NCI-H446 (cell line): ENCODE data around the gene VPS26C.
A peak's percentile ranks its signal among the peaks of the same experiment; 100 is the strongest.

Experiments
- DNase-seq, 2 experiments: peaks; one replicate each; lab custom pipeline; 2025; lab: John Stamatoyannopoulos, UW

Gene VPS26C

DNA sequence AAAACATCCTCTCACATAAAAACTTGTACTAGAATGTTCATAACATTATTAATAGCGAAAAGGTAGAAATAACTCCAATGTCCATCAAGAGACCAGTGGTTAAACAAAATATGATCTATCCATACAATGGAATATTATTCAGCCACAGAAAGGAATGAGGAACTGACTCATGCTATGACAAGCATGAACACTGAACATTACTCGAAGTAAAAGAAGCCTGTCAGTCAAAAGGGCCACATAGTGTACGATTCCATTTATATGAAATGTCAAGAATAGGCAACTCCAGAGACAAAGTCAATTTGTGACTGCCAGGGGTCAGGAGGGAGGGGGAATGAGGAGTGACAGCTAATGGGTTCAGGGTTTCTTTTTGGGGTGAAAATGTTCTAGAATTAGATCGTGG is 2.3 kb downstream of the VPS26C start:
- DNase-seq = no peak

DNA sequence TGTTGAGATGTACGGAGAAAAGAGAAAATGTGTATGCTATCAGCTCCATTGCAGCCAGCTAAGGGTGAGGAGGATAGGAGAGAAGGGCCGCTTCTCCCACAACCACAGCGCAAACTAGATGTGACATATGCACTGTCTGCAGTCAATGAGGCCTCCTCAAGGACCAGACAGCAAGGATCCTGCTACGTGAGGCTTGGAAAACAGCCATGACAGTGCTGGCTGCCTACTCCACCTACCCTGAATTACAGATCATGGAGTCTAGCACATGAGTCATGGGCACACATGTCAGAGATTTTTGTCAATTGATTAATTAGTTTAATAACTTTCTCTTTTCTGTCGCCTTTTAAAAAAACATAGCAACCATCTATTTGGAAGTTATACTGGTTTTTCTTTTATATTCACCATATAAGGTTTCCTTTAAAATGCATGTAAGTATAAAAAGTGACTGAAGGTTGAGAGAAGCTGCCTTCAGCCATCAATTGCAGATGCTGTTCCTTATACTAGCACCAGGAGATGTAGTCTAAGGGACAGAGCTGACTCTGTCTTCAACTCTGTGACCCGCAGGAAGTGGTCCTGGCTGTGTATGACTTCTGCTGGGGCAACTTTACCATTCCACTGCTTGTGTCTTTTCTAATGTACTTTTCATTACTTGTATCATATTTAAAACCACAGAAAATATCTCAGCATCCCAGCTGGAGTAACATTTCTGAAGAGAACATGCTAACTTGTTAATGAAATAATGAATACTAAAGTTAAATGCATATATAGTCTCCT is 3.1 kb downstream of the VPS26C start:
- peak in 1 of 2 experiments; percentile 59 for DNase-seq

DNA sequence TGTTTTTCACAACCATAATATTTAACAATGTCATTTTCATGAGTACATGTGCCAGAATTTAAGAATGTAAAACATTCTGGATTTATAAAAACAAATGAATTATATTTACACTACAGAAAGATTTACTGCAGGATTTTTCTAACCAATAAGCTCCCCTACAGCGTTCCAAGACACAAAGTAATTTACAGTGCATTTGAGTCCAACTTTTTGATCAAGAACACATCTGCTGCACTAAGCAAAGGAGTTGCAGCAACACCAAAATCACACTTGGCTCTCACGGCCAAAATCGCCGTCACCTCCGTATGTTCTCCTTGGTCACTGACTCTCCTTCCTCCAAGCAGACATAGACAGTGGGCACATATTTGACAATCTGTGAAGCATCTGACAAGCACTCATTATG is 7.7 kb downstream of the VPS26C start:
- peak in 1 of 2 experiments; percentile 15 for DNase-seq

DNA sequence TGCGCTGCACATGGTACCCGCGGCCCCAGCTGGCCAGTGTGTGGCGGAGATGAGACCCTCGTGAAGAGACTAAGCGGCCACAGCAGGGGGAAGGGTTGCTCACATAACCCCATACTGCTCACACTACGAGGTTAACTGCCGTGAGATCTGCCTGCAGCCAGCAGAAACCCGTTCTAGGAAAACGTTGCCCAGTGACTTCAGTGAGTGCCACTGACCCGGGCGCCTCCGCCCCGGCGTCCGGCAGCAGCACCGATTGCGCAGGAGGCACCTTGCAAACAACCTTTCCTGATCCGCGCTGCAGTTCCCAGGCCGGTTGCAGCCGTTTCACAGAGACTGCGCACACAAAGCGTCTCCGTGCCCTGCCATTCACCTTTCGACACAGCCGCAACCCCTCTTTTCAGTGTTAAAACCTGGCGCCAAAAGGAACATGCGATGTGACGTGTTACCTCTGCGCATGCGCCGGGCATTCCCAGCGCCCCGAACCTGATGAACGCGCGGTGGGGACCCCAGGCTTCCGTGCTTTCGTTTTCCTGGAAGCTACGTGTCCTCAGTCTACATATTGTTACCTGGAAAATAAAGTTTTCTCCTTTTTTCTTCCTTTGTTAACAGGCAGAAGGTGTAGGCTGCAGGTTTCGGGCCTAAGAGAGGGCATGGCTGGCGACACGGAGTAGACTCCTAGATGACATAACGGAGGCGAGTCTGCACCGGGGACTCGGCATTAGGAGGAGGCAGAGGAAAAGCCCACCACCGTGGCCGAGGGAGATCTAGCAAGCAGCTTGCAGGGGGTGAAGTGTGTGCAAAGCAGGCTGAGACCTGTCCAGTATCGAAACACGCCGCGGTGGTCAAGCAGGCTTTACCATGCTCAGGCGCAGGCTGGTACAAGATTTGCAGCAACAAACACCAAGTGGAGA is 8.9 kb downstream of the VPS26C start:
- peak; percentile 72 to 74 for DNase-seq

DNA sequence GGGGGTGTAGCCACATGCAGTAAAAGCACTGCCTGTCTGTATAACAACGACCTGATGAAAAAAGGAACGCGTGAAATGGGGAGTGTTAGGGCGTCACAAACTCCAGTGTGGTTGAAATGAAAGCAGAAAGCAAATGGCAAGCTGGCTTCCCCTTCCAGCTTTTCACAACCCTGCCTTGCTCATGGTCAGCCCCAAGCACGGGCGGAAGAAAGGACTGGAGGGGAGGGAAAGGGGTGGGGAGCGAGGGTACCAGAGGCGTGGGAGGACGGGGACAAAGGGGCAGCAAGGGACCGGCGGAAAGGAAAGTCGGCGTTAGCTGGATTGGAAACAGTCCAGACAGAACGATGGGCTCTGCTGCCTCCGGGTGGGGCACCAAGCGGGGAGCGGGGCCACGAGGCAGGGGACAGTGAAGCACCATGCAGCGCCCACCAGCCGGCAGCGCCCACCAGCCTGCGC is 9.6 kb downstream of the VPS26C start:
- no peak for DNase-seq

DNA sequence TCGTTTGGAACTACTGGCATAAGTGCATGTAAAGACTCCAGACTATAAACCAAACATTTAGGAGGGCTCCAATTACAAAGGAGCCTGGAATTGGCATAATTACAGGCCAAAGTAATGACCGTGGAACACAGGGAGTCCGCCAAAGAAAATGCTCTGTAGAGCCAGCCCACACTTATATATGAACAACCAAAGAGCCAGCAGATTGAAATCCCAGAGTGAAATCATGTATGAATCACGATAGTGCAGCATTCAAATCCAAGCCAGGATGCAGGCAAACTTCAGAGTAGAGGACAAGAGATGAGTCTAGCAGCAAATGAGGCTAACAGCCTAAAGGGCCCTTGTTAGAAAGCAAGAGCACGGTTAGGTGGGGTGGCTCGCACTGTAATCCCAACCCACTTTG is 13.1 kb downstream of the VPS26C start:
- DNase-seq = peak; percentile 16 to 38

DNA sequence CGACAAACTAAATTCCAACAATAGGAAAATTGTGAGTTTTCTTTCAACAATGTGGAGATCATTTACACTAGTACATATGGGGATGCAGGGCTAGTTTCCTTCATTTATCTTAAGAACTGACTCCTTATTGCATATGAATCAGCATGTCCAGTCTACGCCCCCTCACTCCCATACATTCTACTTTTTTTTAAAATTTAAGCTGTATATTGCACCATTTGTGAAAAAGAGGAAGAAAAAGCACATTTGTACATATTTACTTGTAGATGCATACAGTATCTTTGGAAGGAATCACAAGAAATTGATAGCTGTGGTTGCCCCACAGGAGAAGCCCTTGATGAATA is 15.9 kb downstream of the VPS26C start:
- no peak for DNase-seq

DNA sequence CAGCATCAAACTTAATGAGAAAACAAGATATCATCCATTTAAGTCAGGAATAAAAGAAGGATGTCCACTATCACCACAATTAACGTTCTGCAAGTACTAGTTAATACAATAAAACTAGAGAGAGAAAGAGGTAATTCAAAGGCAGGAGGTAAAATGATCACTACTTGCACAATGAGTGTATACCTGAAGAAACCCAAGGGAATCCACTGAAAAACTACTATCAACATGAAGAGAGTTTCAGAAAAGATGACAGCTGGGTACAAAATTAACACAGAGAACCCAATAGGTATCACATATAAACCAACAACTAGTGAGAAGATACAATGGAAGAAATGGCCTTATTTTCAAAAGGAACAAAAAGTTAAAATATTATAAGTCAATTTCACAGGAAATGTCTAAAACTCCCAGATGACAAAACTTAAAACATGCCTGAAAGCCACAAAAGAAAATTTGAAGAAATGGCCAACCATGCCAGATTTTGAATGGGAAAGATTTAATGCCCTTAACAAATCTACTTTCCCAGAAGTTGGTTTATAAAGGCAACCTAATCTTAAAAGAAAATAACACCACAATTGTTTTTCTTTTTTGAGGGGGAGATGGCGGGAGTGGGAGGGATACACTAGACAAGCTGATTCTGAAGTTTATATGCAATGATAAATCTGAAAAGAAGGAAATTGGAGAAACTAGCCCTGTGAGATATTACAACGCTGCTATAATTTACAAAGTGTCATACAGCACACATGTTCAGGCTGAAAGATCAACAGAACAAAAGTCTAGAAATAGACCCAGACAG is 17.8 kb downstream of the VPS26C start:
- no peak for DNase-seq

DNA sequence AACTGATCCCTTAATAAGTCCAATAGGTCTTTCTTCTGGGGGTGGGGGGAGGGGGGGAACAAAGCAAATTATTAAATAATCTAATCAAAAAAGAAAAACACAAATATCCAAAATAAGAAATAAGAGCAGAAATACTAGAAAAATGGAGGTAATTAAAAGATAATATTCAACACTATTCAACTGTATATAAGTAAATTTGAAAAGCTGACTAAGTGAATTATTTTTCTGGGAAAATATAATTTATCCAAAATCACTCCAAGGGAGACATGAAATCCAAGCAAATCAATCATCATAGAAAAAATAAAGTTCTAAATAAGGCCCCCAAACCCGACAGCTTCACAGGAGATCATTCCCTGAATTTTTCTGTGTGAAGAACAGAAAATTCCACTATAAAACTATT is 18.8 kb downstream of the VPS26C start:
- no peak for DNase-seq

DNA sequence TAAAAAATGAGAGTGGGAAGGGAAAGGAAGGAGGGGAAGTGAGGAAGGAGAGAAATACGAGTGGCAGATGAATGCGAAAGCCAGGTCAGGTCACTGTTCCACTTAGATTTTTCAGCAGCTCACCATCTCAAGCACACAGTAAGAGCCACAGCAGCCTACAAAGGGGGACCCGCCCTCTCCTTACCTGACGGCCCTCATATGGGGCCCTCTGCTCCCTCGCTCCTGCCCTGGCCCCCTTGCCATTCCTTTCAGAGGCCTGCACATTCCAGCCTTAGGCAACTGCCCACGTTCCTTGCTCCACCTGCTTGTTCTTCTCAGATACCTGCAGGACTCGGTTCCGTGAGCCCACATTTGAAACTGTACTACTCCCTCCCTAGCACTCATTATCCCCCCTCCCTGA is 22.0 kb downstream of the VPS26C start:
- no peak for DNase-seq

DNA sequence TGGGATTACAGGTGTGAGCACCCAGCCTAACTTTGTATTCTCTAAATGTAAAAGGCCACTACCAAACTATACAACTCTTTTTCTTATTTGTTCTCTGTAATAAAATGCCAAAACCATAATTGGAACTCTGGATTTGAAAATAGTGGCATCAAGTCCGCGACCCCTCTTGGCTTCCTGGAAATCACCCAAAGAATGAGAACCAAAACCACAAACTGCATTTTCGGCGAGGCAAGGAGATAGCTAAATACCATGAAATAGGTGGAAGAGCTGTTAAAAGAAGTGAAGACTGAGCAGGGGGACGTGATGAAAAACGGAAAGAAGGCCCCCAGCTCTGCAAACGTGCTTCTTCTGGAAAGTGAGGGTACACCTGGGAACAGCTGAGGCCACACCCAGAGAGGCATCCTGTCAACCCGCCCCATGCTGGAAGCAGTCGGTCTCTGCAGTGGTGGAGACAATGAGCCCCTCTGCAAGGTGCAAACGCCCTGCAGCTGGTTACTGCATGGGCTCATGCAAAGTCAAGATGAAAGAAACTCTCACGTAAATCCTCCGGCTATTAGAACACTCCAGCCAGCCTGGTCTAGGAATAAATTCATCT is 22.5 kb downstream of the VPS26C start:
- no peak for DNase-seq

DNA sequence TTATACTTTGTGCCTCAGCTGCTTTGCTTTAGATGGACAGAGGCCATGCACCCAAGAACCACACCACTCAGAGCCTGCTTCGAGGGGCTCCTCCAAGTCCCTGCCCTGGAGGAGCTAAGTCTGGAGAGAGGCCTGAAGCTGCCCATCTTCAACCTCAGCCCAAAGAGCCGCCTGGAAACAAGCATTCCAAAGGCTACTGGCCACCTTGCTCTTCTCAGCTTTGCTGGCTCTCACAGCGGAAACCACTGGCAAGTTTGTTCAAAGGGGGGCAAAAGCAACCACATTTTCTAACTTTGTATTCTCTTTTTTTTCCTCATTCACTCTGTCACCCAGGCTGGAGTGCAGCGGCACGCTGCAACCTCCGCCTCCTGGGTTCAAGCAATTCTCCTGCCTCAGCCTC is 23.2 kb downstream of the VPS26C start:
- DNase-seq = no peak

DNA sequence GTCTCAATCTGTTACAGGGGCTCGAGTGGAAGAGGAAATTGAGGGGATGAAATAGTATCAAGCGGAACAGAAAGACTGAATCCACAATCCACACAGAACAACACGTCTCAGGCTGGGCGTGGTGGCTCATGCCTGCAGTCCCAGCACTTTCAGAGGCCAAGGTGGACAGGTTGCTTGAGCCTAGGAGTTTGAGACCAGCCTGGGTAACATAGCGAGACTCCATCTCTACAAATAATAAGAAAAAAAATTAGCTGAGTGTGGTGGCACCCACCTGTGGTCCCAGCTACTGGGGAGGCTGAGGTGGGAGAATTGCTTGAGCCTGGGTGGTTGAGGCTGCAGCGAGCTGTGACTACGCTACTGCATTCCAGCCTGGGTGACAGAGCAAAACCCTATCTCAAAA is 25.7 kb downstream of the VPS26C start:
- DNase-seq = no peak

DNA sequence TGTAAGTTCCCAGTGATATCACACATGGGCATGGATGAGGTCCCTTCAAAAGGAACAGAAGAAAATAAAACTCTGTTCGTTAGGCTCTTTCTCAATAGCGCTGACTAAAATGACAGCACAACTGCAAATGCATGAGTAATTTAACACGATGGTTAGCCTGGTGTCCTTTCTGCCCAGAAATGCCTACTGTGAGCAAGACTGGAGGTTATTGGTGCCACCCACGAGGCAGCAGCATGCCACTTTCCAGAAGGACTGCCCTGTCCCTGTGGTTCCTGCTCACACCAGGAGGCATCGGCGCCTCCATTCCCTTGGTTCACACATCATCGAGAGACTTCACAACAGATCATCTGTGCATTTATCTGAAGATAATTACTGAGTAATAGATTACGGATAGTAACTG is 26.2 kb downstream of the VPS26C start:
- no peak for DNase-seq

DNA sequence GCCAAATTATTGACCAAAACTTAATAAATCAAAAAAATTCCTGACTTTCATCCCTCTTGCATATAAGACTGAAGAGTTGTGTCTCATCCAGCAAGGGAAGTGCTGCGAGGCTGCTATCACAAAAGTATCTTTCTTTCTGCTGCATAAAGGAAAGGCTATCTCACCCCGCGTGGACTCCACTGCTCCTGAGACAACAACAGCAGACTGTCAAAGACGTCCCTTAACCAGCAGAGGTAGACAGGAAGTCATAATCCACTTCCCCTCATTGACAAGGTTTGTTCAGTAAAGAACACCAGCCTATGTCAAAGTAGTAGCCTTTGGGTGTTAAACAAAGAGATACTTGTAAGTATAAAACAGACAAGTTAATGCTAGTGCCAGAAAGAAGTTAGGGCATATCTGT is 29.4 kb downstream of the VPS26C start:
- no peak for DNase-seq

DNA sequence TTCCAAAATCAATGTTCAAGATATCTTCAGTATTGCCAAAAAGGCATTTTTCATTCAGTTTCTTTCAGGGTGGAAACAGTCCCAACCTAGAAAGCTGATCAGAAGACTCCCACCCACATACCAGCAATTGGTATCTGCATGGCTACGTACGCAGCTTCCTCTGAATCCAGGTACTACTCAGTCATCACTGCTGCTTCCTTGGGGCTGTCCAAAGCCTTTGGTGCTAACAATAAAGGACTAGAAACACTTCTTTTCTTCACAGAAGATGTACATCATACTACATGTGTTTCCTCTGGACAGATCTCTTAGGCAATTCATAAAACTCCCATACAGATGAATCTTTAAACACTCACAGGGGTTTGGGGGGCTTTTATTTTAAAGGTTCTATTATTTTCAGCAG is 29.8 kb downstream of the VPS26C start:
- DNase-seq = no peak

DNA sequence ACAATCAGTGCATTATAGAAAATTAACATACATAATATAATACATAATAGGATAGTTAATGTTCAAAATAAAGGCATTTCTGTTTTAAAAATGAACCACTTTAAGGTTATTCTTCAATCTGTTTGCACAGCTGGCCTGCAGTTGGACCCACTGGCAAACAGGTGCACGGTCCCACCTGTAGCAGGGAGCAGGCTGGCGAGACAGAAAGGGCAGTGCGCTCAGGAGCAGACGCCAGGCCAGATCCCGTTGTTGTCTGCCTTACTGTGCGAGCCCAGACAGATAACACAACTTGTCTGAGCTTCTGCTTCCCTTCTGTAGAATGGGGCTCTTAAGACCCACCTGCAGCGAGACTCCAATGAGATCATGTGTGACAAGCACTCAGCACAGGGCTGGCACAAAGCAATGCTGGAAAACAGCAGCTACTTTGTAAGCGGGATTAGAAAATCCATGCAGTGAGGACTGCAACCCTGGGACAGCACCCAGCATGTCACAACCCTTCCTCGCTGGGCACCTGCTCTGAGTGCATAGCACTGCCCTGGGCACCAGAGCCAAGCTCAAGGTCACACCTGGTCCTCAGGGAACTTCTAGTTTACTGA is 33.5 kb downstream of the VPS26C start:
- no peak for DNase-seq

DNA sequence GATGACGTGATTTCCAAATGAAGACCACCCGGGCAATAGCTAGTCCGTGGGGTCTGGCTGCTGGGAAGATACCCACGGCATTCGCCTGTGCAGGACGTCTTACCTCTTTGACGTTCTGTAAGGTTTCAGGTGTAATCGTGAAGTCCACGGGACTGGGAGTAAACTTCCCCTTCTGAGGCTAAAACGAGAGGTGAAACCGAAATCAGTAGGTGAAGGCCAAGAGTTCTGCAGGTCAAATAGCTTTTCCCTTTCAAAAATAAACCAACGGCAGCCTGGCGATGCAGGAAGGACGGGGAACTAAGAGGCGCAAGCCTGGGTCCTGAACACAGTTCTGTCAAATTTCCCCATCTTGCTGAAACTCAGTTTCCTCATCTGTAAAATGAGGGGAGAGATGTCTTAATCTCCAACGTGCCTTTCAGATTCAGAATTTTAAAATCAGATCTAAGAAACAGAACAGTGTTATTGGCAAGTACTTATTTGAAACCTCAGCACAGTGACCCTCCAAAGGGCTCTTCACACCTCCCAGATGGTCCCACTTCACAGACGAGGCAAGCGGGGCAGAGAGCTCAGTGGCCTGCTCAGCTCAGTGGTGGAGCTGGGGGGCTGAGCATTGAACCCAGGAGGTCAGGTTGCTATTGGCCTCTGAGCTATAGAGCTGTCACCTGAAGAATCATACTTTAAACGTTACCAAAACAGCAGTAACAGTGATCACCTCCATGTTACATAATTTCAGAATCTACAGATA is 34.7 kb downstream of the VPS26C start:
- DNase-seq = no peak

DNA sequence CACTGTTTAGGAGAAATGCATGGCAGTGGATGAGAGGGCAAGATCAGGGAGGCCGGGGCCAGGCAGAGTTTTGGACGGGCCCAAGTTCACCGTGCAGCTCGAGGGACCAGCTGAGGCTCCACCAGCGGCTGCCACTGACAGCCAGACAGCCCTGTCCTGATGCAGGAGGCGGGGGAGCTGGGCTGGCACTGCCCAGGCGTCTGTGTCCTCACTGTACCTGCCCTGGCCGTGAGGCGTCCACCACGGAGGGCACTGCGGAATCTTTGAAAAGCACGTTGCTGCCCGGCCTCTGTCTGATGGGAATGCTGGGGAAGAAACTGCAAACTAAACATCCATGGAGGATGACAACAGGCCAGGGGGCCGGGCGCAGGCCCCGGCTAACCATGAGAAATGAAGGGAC is 35.5 kb downstream of the VPS26C start:
- no peak for DNase-seq

DNA sequence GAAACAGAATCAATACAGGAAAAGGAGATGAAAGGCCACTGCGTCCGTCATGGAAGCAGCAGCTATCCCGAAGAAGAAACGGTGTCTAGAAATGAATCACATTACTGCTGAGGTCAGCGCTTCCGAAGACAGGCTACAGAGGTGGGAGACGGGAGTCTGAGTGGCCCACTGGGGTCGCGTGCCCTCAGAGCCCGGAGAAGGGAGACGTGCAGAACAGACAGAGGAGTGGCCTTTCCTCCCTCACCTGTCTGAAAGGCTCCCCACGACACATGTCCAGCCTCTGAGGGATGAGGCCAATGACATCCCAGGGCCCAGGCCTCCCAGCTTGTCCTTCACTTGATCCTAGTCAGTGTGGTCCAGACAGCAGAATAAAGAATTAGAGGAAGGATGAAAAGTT is 35.9 kb downstream of the VPS26C start:
- DNase-seq = no peak

DNA sequence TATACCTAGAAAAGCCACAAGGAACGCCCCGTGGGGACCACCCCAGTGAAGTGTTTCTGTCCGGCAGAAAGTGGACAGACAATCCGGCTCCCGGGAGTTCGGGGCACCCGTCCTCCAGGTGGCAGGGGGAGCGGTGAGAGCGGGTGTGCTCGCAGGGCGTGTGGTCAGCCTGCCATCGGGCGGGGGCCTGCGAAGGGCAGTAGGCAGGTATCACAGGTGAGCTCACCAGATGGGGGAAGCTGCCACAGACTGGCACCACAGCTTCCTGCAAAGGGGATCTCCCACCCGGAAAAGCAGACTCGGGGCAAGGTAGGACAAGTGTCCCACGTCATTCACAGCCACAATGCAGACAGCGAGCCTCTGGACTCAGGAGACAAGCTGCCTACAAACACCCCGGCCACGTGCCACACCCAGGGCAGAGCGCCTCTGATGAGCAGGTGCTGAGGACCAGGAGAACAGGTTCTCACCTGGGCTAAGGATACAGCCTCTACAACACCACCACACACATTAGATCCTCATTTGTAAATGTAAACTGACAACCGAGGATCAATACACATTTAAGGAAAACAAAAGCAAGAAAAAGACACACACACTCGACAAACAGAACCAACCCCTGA is 36.4 kb downstream of the VPS26C start:
- no peak for DNase-seq
